Endodermal cell (in vitro differentiated cells): ENCODE measurements around the gene TTC22. TPM values are rescaled to one million over a fixed set of nuclear protein-coding genes. Genes with fewer than 3 reads are reported as not detected.
A peak's percentile ranks its signal among the peaks of the same experiment; 100 is the strongest.

ENCODE experiments used
- DNase-seq: peaks from one replicate; pipeline ENCODE4 v3.0.0-alpha.2; 2017
- H3K27ac ChIP-seq: 2 replicates; pipeline ENCODE4 v1.5.1; 2013; ENCODE audit warnings: mild to moderate bottlenecking, low read depth, low read length, moderate library complexity
- H3K27me3 ChIP-seq: 2 replicates; pipeline ENCODE4 v1.6.1; 2013; ENCODE audit warnings: mild to moderate bottlenecking, low read length, moderate library complexity; ENCODE audit not compliant: insufficient read depth, control insufficient read depth, poor library complexity, severe bottlenecking
- H3K36me3 ChIP-seq: 2 replicates; pipeline ENCODE4 v1.7.0; 2013; ENCODE audit warnings: mild to moderate bottlenecking, low read length, moderate library complexity; ENCODE audit not compliant: control insufficient read depth, insufficient read depth
- H3K4me1 ChIP-seq: one replicate; pipeline ENCODE4 v1.7.0; 2013; ENCODE audit warnings: low read length; ENCODE audit not compliant: control insufficient read depth, insufficient read depth
- H3K4me3 ChIP-seq: 2 replicates; pipeline ENCODE4 v1.5.1; 2013; ENCODE audit warnings: mild to moderate bottlenecking, low read length, moderate library complexity
- H3K9ac ChIP-seq: 2 replicates; pipeline ENCODE4 v1.6.1; 2013; ENCODE audit warnings: mild to moderate bottlenecking, low read length, moderate library complexity; ENCODE audit not compliant: poor library complexity, severe bottlenecking; ENCODE audit errors: extremely low read depth
- H3K9me3 ChIP-seq: 2 replicates; pipeline ENCODE4 v1.6.1; 2013; ENCODE audit warnings: mild to moderate bottlenecking, low read length, moderate library complexity; ENCODE audit not compliant: control insufficient read depth
- H3K27ac Mint-ChIP-seq: 2 replicates; pipeline ENCODE4 v1.8.0; 2020; ENCODE audit warnings: mixed read lengths
- H3K27me3 Mint-ChIP-seq: 2 replicates; pipeline ENCODE4 v1.8.0; 2021; ENCODE audit warnings: mild to moderate bottlenecking, mixed read lengths; ENCODE audit not compliant: insufficient read depth
- H3K36me3 Mint-ChIP-seq: 2 replicates; pipeline ENCODE4 v1.8.0; 2020; ENCODE audit warnings: low read depth, mixed read lengths
- H3K4me1 Mint-ChIP-seq: 2 replicates; pipeline ENCODE4 v1.8.0; 2020; ENCODE audit warnings: mixed read lengths
- H3K4me3 Mint-ChIP-seq: 2 replicates; pipeline ENCODE4 v1.8.0; 2020; ENCODE audit warnings: mild to moderate bottlenecking, moderate library complexity, mixed read lengths
- H3K9me3 Mint-ChIP-seq: 2 replicates; pipeline ENCODE4 v1.8.0; 2020; ENCODE audit warnings: mild to moderate bottlenecking, mixed read lengths
- WGBS, 2 experiments: methylation state at CpG; one replicate each; pipeline versions ENCODE4 v1.1.5 to v1.1.7; 2013; ENCODE audit warnings: missing lambda C conversion rate in 2 of 2, mixed read lengths in 1 of 2; ENCODE audit not compliant: insufficient coverage in 1 of 2, insufficient read length in 1 of 2; 5-methylcytosine and 5-hydroxymethylcytosine counted together
- total RNA-seq, 2 donors: library from RNA; stranded (reverse); fragmentation: NEBNext Ultra II Directional in 1 of 2; extraction: Animal tissue kit (Norgen Biotek cat#: 25700) in 1 of 2; gene quantifications; 2 replicates in 1 of 2; 3 replicates in 1 of 2; pipeline ENCODE4 v1.2.1, GENCODE V29; 2021
- TF ChIP-seq, protein P1 (sequence below): fragments of 200-600 bp; sonication (generic); conservative IDR thresholded peaks from 2 replicates; pipeline ENCODE4 v1.5.0; 2021; ENCODE audit warnings: antibody characterized with exemption, mild to moderate bottlenecking

TTC22 gene
- total RNA-seq, 2 donors from 2014 or later, result 0.44 to 0.53 TPM

DNA sequence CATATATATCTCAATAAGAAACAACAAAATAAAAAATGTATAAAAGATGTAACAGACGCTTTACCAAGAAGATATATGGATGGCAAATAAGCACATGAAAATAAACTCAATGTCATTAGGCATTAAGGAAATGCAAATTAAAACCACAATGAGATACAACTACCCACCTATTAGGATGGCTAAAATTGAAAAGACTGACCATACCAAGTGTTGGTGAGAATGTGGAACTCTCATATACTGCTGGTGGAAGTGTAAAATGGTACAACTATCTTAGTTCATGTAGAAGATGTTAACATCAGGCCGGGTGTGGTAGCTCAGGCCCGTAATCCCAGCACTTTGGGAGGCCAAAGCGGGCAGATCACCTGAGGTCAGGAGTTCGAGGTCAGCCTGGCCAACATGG, 42.3 kb upstream of the TTC22 start:
- no peaks in the 10 kb centered on the region for H3K27me3 Mint-ChIP-seq
- H3K4me1 Mint-ChIP-seq, result no peaks in the 10 kb centered on the region
- Histone ChIP-seq H3K36me3 (peaks cover 16% of the 10 kb centered on the region), H3K27ac (no peak overlapping the region), H3K27me3 (no peaks in the 10 kb centered on the region), H3K4me1 (no peaks in the 10 kb centered on the region), H3K4me3 (no peak overlapping the region), H3K9ac (no peak overlapping the region), H3K9me3 (no peaks in the 10 kb centered on the region)
- peak; percentile 18 for DNase-seq
- no peak overlapping the region for H3K27ac Mint-ChIP-seq
- no peaks in the 10 kb centered on the region for H3K9me3 Mint-ChIP-seq
- TF ChIP-seq, protein P1, sequence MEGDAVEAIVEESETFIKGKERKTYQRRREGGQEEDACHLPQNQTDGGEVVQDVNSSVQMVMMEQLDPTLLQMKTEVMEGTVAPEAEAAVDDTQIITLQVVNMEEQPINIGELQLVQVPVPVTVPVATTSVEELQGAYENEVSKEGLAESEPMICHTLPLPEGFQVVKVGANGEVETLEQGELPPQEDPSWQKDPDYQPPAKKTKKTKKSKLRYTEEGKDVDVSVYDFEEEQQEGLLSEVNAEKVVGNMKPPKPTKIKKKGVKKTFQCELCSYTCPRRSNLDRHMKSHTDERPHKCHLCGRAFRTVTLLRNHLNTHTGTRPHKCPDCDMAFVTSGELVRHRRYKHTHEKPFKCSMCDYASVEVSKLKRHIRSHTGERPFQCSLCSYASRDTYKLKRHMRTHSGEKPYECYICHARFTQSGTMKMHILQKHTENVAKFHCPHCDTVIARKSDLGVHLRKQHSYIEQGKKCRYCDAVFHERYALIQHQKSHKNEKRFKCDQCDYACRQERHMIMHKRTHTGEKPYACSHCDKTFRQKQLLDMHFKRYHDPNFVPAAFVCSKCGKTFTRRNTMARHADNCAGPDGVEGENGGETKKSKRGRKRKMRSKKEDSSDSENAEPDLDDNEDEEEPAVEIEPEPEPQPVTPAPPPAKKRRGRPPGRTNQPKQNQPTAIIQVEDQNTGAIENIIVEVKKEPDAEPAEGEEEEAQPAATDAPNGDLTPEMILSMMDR, result no peak
- H3K36me3 Mint-ChIP-seq, result peaks cover 14% of the 10 kb centered on the region
- no peak overlapping the region for H3K4me3 Mint-ChIP-seq
- WGBS, 2 experiments, result 97 to 100% methylated on average over 4 of the region's 5 CpGs

DNA sequence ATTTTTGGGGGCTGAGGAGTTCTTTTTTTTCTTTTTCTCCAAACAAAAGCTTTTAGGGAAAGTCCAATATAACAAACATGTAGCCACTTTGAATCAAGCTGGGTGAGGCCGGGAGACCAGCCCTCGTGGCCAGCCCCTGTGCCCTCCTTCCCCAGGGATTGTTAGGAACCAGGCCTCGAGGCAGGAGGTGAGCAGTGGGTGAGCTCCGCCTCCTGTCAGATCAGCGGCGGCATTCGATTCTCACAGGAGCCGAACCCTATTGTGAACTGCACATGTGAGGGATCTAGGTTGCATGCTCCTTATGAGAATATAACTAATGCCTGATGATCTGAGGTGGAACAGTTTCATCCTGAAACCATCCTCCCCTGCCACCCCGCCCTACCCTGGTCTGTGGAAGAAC, 41.8 kb upstream of the TTC22 start:
- peaks cover 11% of the 10 kb centered on the region for H3K36me3 ChIP-seq
- no peak overlapping the region for H3K4me3 ChIP-seq
- H3K4me3 Mint-ChIP-seq, result no peak overlapping the region
- H3K36me3 Mint-ChIP-seq, result peaks cover 9% of the 10 kb centered on the region
- H3K27ac Mint-ChIP-seq, result no peak overlapping the region
- WGBS, 2 experiments, result 76 to 88% methylated on average over 4 to 9 of the region's 9 CpGs
- H3K27me3 Mint-ChIP-seq, result no peaks in the 10 kb centered on the region
- DNase-seq, result peak; percentile 49
- no peak overlapping the region for H3K9ac ChIP-seq
- H3K4me1 ChIP-seq, result no peaks in the 10 kb centered on the region
- no peaks in the 10 kb centered on the region for H3K9me3 Mint-ChIP-seq
- H3K4me1 Mint-ChIP-seq, result no peaks in the 10 kb centered on the region
- no peaks in the 10 kb centered on the region for H3K27me3 ChIP-seq
- TF ChIP-seq, protein P1, result no peak
- no peak overlapping the region for H3K27ac ChIP-seq
- no peaks in the 10 kb centered on the region for H3K9me3 ChIP-seq

DNA sequence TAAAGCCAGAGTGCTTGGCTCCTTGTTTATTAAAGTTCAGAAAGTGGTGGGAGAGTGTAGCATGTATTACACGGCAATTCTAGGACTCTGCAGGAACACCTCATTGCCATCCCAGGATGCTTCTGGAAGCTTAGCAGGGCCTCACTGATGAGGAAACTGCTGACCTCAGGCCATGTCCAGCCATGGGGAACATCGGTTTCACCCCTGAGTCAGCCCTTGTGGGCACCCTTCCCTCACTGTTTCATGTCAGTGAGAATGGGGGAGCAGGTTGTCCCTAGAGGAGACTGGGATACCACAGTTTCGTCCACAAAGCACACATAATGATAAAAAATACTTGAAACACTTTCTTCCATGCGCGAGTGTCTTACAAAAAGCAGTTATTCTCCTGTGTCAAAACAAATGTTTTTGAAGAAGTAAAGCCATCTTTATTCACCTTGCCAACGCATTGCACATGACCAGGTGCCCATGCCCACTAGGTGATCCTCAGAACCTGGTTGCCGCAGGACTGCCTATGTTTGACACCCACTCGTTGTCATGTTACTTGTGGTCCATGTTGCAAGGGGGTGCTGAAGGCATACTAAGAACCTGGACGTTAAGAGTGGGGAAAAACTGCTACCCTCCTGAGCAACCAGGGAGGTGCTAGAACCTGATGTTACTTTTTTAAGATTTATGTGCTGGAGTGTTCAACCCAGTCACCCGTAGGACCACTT, 41.2 kb upstream of the TTC22 start:
- TF ChIP-seq, protein P1, result no peak
- Mint-ChIP-seq H3K27me3 (no peaks in the 10 kb centered on the region), H3K36me3 (peaks cover 9% of the 10 kb centered on the region), H3K27ac (no peak overlapping the region), H3K9me3 (no peaks in the 10 kb centered on the region), H3K4me3 (no peak overlapping the region), H3K4me1 (no peaks in the 10 kb centered on the region)
- DNase-seq, result peak; percentile 32
- Histone ChIP-seq H3K9ac (no peak overlapping the region), H3K27me3 (no peaks in the 10 kb centered on the region), H3K9me3 (no peaks in the 10 kb centered on the region), H3K4me1 (no peaks in the 10 kb centered on the region), H3K4me3 (no peak overlapping the region), H3K36me3 (peaks cover 5% of the 10 kb centered on the region), H3K27ac (peak overlapping the region; percentile 44)
- 89 to 93% methylated on average over 7 to 10 of the region's 10 CpGs for WGBS, 2 experiments
